Suppressor macrophage treated with lipopolysaccharide for 4 hours (primary cell): ENCODE results near the gene PTAFR.

Experiments used
- DNase-seq: peaks from one replicate; pipeline ENCODE4 v3.0.0-alpha.2; 2020

The PTAFR gene

DNA sequence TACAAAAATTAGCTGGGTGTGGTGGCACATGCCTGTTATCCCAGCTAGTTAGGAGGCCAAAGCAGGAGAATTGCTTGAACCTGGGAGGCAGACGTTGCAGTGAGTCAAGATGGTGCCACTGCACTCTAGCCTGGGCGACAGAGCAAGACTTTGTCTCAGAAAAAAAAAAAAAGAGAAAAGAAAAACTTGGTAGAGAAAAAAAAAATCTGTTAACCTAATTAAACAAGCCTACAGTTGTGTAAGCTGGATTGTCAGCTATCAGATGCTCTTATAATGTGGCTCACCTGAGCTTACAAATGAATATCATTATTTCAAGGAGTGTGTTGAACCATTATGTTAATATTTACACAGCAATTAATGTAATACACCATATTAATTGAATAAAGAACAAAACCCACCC lies 61.6 kb downstream of the PTAFR start:
- no peak for DNase-seq

DNA sequence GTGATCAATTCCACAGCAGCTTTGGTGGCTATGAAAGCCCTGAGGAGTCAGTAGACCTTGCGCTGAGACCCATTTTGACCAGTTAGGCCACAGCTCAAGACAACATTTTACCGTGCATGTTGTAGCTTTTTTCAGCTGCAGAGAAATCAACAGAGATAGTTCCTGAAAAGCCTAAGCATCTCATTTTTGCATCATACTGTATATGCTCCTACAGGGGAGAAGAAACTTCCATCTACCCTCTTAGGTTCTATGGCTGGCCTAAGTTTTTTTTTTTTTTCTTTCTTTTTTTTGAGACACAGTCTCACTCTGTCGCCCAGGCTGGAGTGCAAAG lies 63.3 kb downstream of the PTAFR start:
- DNase-seq = no peak

DNA sequence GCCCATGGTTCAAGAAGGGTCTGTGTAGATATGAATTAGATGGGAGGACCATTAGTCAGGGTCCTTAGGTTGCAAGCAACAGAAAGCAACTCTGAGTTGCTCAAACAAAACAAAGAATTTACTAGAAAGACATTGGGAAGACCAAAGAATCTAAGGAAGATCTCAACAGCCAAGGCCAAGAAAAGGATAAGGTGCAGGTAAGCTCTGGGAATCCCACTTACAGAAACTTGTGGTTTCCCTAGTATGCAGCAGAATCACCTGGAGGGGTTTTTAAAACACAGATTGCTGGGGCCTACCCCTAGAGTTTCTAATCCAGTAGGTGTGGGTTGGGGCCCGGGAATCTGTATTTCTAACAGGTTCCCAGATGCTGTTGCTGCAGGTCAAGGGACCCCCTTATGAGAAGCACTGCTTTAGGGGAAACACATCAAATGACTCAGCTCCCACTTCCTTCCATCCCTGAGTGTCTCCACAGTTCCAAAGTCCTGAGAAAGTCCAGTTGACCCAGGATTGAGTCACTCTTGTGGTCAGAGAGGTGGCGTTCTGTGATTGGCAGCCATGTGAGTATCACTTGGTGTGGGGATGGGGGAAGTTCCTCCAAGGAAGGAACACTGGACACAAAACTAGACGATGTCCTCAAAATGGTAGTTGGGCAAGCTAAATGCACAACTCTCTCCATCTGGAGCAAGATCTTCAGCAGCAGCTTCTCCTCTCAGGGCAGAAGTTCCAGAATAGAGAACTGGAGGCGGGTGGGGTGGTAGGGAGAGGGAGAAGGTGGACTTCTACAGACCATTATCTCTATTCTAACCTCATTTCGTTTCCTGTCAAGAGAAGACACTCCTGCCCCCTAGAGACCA lies 63.9 kb downstream of the PTAFR start:
- peak; percentile 97 for DNase-seq

DNA sequence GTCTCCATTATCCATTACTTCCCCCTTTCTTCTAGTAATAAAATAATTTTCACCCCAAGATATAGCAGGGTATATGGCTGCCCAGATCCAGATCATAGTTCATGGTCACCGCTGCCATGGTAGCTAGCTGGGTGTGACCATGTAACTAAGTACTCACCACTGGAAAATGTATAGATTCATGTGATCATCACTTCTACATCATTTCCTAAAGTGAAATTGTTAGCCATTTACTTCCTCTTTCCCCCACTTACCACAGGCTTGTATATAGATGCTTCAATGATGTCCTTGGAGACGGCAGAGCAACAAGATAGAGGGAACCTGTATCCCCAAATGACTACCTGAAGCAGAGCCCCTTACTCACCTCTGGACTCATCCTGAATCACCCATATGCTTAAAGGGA lies 65.3 kb downstream of the PTAFR start:
- peak; percentile 92 for DNase-seq

DNA sequence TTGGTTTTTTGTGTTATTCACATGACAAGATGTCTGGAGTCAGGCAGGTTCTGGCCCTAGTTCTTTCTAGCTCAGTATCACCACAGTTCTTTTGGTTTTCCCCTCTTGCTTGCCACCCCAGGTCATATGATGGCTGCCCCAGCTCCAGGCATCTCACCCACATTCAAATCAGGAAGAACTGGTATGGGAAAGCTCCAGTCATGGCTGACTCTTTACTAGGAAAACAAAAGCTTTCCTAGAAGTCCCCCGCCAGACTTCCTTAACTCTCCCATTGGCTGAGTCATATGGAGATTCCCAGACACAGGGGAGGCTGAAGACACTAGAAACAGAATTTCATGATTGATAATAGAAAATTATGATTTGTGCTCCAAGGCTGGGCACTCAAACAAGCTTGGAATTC lies 65.9 kb downstream of the PTAFR start:
- peak; percentile 84 for DNase-seq

DNA sequence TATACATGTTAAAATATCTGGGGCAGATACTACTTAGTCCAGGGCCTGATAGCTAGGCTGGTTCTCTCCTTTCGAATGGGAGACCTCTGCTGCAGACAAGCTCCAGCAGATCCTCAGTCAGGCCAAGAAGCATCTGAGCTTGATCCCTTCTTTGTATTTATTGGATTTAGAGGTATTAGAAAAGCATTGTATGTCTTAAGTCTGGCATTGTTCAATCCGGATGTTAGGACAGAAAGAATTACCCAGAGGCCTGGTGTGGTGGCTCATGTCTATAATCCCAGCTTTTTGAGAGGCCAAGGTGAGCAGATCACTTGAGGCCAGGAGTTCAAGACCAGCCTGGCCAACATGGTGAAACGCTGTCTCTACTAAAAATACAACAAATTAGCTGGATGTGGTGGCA lies 66.9 kb downstream of the PTAFR start:
- DNase-seq = no peak

DNA sequence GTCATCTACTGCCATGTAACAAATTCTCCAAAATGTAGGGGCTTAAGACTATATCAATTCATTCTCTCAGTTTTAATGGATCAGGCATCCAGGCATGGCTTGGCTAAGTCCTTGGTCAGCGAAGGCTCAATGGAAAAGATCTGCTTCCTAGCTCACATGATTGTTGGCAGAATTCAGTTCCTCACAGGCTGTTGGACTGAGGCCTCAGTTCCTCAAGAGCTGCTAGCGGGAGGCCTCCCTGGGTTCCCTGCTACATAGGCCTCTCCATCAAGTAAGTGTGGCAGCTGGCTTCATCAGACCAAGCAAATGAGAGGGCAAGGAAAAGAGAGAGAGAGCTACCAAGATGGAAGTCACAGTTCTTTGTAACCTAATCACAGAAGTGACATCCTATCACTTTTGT lies 68.5 kb downstream of the PTAFR start:
- no peak for DNase-seq

DNA sequence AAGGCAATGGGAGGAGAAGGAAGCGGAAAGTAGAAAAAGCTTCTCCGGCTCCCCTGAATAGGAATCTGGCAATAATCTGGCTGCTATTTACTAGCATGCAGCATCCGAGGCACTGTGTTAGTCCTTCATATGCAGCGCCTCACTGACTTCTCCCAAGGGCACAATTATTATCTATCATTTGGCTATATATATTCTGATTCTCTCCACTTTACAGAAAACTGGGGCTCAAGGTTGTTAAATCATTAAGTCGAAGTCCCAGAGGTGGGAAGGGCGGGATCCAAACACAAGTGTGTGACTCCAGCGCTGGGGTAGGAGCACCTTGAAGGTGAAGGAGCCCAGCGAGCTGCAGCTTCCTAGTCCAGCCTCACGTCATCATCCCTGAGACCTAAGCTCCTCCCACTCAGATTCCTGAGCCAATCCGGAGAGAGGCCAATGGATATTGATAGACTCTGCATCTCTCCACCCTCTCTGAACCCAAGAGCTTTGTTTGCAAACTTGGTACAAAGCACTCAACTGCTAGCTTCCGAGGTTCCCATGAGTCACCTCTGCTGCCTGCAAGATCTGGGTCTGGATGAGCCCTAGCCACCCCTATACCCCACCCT lies 71.5 kb downstream of the PTAFR start:
- no peak for DNase-seq

DNA sequence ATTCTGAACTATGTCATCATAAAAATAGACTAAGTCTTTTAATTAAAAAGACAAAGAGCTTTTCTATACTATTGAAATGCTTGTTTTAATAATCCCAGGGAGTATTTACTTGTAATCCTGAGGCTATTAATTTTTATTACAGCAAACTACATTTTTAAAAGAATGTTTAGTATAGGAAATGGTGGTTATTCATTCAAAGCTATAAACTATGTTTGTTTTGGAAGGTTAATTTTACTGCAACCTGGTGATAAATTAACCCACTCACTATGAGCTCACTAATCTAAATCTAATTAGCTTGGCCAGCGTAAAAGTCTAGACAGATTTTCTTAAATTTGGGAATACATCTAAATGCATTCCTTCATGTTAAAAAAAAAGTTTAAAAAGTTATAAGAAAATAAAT lies 74.3 kb downstream of the PTAFR start:
- no peak for DNase-seq

DNA sequence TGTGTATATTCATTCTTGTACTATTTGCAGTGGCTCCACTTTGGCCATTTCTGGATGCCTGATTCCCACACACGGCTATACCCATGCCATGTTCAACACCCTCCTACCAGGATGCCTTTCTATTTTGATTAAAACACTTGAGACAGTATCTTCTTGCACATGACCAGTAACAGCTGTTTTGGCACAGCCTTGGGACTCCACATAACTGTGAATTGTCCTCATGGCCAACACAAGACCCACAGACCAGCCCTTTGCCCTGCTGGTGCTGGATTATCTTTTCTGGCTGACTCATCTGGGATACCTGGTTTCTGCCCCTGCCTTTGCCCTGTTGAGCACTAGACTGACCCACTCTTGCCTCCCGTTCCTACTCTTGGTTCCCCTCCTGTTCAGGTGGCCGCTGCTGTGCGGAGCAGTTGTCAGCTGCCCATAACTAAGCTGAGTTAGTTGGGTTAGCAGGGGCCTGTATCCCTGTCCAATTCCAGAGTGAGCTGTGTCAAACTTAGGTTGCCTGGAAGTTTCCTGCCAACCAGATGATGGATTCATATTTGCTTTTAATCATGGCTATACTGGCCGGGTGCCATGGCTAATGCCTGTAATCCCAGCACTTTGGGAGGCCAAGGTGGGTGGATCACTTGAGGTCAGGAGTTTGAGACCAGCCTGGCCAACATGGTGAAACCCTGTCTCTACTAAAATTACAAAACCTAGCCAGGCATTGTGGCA lies 77.3 kb downstream of the PTAFR start:
- DNase-seq = no peak
